Fibroblast of lung (primary cell): Measurements from ENCODE around the gene DPP4. TPM values are rescaled to one million over a fixed set of nuclear protein-coding genes. Genes with fewer than 3 reads are reported as not detected.

ENCODE experiments used
- DNase-seq, 2 donors: peaks; one replicate each; pipeline versions ENCODE4 v3.0.0 to v3.0.0-alpha.2; 2010; ENCODE audit warnings: low read depth in 2 of 2
- H2AFZ ChIP-seq: 2 replicates; pipeline ENCODE4 v1.5.1; 2012; ENCODE audit warnings: low read length, control low read depth, inconsistent platforms
- H3K27ac ChIP-seq: 2 replicates; pipeline ENCODE4 v1.5.1; 2011; ENCODE audit warnings: low read length, control low read depth; ENCODE audit not compliant: insufficient read depth
- H3K27me3 ChIP-seq: 2 replicates; pipeline ENCODE4 v1.5.1; 2011; ENCODE audit warnings: mild to moderate bottlenecking, low read length; ENCODE audit not compliant: control insufficient read depth, insufficient read depth
- H3K36me3 ChIP-seq: 2 replicates; pipeline ENCODE4 v1.5.1; 2011; ENCODE audit warnings: low read length; ENCODE audit not compliant: control insufficient read depth, insufficient read depth
- H3K4me1 ChIP-seq: 2 replicates; pipeline ENCODE4 v1.5.1; 2011; ENCODE audit warnings: low read length; ENCODE audit not compliant: control insufficient read depth, insufficient read depth; ENCODE audit errors: extremely low read depth
- H3K4me2 ChIP-seq: 2 replicates; pipeline ENCODE4 v1.5.1; 2011; ENCODE audit warnings: low read length, control low read depth; ENCODE audit not compliant: insufficient read depth; ENCODE audit errors: extremely low read depth
- H3K4me3 ChIP-seq, 4 experiments: fragments of 200-600 bp in 1 of 4; sonication (generic) in 1 of 4; replicated peaks in 1 of 4; 2 replicates each; pipeline ENCODE4 v1.5.1; 2011 to 2016; ENCODE audit warnings: low read length in 4 of 4, low read depth in 3 of 4, mild to moderate bottlenecking in 3 of 4, control low read depth in 2 of 4, inconsistent platforms in 1 of 4, mixed read lengths in 1 of 4; ENCODE audit not compliant: insufficient read depth in 1 of 4; ENCODE audit errors: control extremely low read depth in 1 of 4
- H3K79me2 ChIP-seq: 2 replicates; pipeline ENCODE4 v1.5.1; 2012; ENCODE audit warnings: mild to moderate bottlenecking, low read length, inconsistent platforms; ENCODE audit not compliant: control insufficient read depth, insufficient read depth
- H3K9ac ChIP-seq: 2 replicates; pipeline ENCODE4 v1.5.1; 2011; ENCODE audit warnings: mild to moderate bottlenecking, low read length, control low read depth; ENCODE audit not compliant: insufficient read depth
- H3K9me3 ChIP-seq: 2 replicates; pipeline ENCODE4 v1.5.1; 2012; ENCODE audit warnings: low read depth, low read length; ENCODE audit not compliant: control insufficient read depth, insufficient read depth
- H4K20me1 ChIP-seq: 2 replicates; pipeline ENCODE4 v1.5.1; 2011; ENCODE audit warnings: low read length; ENCODE audit not compliant: control insufficient read depth, insufficient read depth; ENCODE audit errors: extremely low read depth
- EZH2 ChIP-seq: IDR thresholded peaks from 2 replicates; pipeline ENCODE4 v1.5.1; 2012; ENCODE audit warnings: low read length, control low read depth, mild to moderate bottlenecking; ENCODE audit errors: missing control alignments
- polyA plus RNA-seq, 2 donors: library from polyadenylated mRNA; depleted of rRNA in 1 of 2; stranded (reverse) in 1 of 2; unstranded in 1 of 2; fragments of >200 nt; gene quantifications; 2 replicates each; pipeline ENCODE4 v1.2.1, GENCODE V29; 2011 to 2012; ENCODE audit warnings: missing spikeins in 1 of 2
- total RNA-seq: library from RNA; depleted of rRNA; stranded (reverse); fragments of >200 nt; gene quantifications from 2 replicates; pipeline ENCODE4 v1.2.1, GENCODE V29; 2014
- TF ChIP-seq, protein P1 (sequence below), 2 donors: IDR thresholded peaks in 1 of 2; conservative IDR thresholded peaks in 1 of 2; 1 replicate in 1 of 2; 2 replicates in 1 of 2; pipeline ENCODE4 v1.5.1; 2011 to 2012; ENCODE audit warnings: low read length in 2 of 2, control low read depth in 1 of 2, inconsistent platforms in 1 of 2, low read depth in 1 of 2, mild to moderate bottlenecking in 1 of 2

DPP4 gene
- total and polyA plus RNA-seq, 2 donors (not counting 1 experiment from before 2014, with no cell fraction given): 58.1 to 297 TPM

DNA sequence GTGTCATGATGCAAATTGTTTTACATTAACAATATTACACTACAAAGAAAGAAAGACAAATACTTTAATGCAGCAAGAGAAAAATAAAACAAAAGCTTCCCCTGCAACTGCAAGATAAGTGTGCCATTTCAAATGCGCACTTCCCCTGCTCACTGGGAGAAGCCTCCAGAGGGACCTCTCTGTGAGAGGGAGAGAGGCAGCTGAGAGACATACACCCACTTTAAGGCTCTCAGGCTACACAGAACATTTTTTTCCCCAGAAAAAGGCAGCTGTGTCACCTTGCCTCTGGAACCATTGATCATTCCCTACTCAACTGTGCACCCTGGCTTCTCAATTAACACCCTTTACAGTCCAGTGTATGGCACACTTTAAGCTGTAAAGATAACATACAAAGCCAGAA, 75.2 kb downstream of the DPP4 start:
- Histone ChIP-seq H3K36me3 (peaks cover 2% of the 10 kb centered on the region), H4K20me1 (no peaks in the 10 kb centered on the region), H3K9me3 (no peaks in the 10 kb centered on the region), H3K4me2 (no peak overlapping the region), H3K79me2 (no peaks in the 10 kb centered on the region), H3K9ac (no peak overlapping the region), H3K4me1 (no peaks in the 10 kb centered on the region), H3K27ac (no peak overlapping the region), H3K4me3 (no peak overlapping the region), H3K27me3 (no peaks in the 10 kb centered on the region), H2AFZ (no peak overlapping the region)
- TF ChIP-seq, protein P1, sequence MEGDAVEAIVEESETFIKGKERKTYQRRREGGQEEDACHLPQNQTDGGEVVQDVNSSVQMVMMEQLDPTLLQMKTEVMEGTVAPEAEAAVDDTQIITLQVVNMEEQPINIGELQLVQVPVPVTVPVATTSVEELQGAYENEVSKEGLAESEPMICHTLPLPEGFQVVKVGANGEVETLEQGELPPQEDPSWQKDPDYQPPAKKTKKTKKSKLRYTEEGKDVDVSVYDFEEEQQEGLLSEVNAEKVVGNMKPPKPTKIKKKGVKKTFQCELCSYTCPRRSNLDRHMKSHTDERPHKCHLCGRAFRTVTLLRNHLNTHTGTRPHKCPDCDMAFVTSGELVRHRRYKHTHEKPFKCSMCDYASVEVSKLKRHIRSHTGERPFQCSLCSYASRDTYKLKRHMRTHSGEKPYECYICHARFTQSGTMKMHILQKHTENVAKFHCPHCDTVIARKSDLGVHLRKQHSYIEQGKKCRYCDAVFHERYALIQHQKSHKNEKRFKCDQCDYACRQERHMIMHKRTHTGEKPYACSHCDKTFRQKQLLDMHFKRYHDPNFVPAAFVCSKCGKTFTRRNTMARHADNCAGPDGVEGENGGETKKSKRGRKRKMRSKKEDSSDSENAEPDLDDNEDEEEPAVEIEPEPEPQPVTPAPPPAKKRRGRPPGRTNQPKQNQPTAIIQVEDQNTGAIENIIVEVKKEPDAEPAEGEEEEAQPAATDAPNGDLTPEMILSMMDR (conservative IDR thresholded peaks at IDR 0.05 in 1 of 2, IDR thresholded peaks at IDR 0.05 in 1 of 2; ENCODE audit: low read depth in 1 of 2, low read length in 2 of 2): no peak
- TF ChIP-seq EZH2: no peak
- no peak for DNase-seq

DNA sequence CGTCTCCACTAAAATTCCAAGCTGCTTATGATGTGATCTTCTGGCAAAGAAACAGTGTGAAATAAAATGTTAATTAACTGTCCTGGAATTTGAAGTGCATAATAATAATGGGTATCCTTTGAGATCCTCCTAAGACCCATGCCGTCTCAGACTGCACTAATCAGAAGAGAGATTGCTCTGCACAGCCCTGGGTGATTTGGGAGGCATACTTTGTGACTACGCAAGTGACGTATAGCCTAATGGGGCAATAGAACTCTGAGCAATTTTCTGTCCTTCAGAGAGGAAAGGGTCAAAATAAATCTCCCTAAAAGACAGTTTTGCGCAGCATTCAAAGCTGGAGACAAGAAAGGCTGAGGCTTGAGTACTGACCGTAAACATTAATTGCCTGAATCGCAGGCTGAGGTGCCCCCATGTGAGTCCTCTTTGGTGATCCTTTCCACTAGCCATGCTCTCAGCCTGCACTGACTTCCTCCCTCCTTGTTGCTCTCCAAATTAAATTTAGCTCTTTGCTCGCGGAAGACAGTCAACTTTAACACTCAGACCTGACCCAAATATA, 76.0 kb downstream of the DPP4 start:
- TF ChIP-seq, protein P1 (conservative IDR thresholded peaks at IDR 0.05 in 1 of 2, IDR thresholded peaks at IDR 0.05 in 1 of 2; ENCODE audit: low read depth in 1 of 2, low read length in 2 of 2): no peak
- no peak for TF ChIP-seq EZH2
- H3K4me3 ChIP-seq: no peak overlapping the region

DNA sequence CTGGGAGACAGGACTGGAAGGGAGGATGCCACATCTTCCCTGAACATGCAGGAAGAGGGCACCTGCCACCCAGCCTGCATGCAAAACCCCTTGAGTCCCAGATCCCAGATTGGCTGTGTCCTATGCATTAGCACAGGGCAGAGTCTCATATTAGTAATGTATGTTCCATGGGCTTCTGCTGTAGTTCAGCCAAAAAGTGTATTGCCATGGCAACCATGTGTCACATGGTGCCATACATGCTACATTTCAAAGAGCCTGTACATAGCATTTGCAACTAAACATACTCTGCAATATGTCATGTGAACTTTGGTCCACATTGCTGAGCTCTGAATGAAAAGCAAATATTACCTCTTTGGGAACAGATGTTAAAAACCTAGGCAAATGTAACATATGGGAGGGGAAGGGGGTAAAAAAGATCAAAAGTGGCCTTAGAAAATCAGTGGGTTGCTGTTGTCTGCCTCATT, 78.4 kb downstream of the DPP4 start:
- no peaks in the 10 kb centered on the region for H3K4me1 ChIP-seq
- no peaks in the 10 kb centered on the region for H3K27me3 ChIP-seq
- no peak overlapping the region for H3K27ac ChIP-seq
- peak in 1 of 2 donors; percentile 39 for DNase-seq
- no peak overlapping the region for H2AFZ ChIP-seq
- TF ChIP-seq, protein P1 (conservative IDR thresholded peaks at IDR 0.05 in 1 of 2, IDR thresholded peaks at IDR 0.05 in 1 of 2; ENCODE audit: low read depth in 1 of 2, low read length in 2 of 2): no peak
- no peak for TF ChIP-seq EZH2
- no peak overlapping the region for H3K4me2 ChIP-seq
- H4K20me1 ChIP-seq: no peaks in the 10 kb centered on the region
- H3K79me2 ChIP-seq: no peaks in the 10 kb centered on the region
- H3K4me3 ChIP-seq: no peak overlapping the region
- no peaks in the 10 kb centered on the region for H3K36me3 ChIP-seq
- H3K9me3 ChIP-seq: no peaks in the 10 kb centered on the region
- no peak overlapping the region for H3K9ac ChIP-seq

More for the DNA sequence above, 76.0 kb downstream of the DPP4 start:
- H3K27ac ChIP-seq: no peak overlapping the region
- H3K9ac ChIP-seq: no peak overlapping the region
- DNase-seq: no peak
- H3K79me2 ChIP-seq: no peaks in the 10 kb centered on the region
- H2AFZ ChIP-seq: no peak overlapping the region
- no peaks in the 10 kb centered on the region for H3K4me1 ChIP-seq
- no peak overlapping the region for H3K4me2 ChIP-seq
- H3K9me3 ChIP-seq: no peaks in the 10 kb centered on the region
- no peaks in the 10 kb centered on the region for H4K20me1 ChIP-seq
- peaks cover 2% of the 10 kb centered on the region for H3K36me3 ChIP-seq
- H3K27me3 ChIP-seq: no peaks in the 10 kb centered on the region
